GM19372 (cell line): ENCODE measurements around the gene TF.

ENCODE experiments used
- ATAC-seq: cut with Tn5 transposase; IDR thresholded peaks from one replicate; pipeline ENCODE4 v1.9.1; 2021; ENCODE audit warnings: mild to moderate bottlenecking, low read depth, moderate library complexity; ENCODE audit not compliant: unreplicated experiment

Gene TF

GRCh38 chr3:133803469-133803868 is 57.3 kb downstream of the TF start:
- ATAC-seq: no peak

DNA sequence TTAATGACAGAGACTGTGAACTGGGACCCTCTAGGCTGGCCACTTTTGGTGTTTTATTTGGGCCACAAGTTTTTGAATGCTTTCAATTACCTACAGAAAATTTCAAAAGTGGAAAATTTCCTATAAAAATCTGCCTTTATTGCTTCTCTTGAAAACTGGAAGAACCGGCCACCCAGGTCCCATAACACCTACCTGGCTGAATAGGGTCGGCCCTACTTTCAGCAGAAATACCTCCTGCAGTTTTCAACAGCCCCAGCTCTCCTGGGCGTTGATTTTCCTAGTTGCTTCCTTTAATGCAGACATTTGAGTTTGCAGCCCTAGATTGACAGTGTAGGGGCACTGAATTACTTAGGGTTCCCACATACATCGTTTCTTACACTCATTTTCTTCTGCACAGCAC is 58.7 kb downstream of the TF start:
- no peak for ATAC-seq

DNA sequence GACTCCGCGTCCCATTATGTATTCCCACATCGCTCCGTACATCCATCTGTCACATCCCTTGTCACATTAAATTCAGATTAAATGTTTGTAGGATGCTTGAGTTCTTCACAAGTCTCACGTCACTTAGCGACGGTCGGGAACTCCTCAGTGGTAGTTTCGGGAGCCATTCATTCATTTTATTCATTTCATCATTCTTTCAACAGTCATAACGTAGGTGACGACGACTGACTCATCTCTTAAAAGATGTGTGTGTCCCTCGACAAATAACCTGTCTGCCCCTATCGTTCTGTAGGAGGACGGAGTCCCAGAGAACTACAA is 59.1 kb downstream of the TF start:
- ATAC-seq: no peak

DNA sequence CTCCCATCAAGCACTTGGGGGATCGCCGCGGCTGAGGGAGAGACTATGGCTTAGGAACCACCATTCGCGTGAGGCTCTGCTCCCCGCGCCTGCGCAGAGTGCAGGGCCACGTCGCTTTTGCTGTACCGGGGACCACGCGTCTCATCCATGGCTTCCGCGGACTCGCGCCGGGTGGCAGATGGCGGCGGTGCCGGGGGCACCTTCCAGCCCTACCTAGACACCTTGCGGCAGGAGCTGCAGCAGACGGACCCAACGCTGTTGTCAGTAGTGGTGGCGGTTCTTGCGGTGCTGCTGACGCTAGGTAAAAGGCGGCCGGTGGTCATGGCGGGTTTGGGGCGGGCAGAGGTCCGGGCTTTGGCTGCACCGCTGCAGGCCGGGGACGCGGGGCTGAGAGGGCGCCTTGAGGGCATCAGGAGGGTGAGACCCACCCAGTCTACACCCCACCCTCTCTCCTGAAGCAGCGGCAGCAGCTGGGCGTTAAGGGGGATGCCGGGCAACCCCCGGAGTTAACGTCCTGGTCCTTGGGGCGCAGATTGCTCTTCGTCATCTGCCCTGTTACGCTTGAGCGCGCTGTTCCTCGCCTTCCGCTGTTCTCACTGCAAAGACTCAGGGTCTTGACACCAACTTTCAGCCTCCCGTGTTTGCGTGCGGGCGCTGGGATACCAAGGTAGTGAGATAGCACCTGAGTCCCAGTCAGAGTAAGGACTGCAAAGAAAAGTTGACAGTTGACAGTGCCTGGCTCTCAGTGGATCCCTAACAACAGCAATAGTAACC is 59.7 kb downstream of the TF start, which contains the start of gene SRPRB:
SRPRB (plus strand) TSS at position 114 of the 774 bp plus-strand sequence; CDS start at position 148, 34 bp downstream.
- peak; percentile 98 for ATAC-seq

DNA sequence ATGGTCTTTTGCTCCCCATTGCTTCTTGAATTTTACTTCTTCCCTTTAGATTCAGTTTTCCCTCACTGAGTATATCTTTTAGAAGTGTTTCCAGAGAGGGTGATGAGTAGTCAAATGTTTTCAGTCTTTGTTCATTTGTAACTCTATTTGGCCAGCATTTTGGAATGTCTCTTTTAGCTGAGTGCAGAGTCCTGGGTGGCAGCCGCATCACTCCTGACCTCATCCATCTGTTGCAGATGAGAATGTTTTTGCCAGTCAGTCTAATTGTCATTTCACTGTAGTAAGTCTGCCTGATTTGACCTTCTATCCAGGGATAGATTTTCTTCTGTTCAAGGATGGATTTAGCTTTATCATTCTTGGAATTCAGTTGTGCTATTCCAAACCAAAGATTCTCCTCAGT is 66.7 kb downstream of the TF start:
- no peak for ATAC-seq

GRCh38 chr3:133815386-133815785 is 69.2 kb downstream of the TF start:
- ATAC-seq: no peak

- ATAC-seq: no peak
These were observed 73.9 kb downstream of the TF start for GRCh38 chr3:133820129-133820528.

- ATAC-seq: no peak
These were observed 74.9 kb downstream of the TF start for GRCh38 chr3:133820889-133821675.

DNA sequence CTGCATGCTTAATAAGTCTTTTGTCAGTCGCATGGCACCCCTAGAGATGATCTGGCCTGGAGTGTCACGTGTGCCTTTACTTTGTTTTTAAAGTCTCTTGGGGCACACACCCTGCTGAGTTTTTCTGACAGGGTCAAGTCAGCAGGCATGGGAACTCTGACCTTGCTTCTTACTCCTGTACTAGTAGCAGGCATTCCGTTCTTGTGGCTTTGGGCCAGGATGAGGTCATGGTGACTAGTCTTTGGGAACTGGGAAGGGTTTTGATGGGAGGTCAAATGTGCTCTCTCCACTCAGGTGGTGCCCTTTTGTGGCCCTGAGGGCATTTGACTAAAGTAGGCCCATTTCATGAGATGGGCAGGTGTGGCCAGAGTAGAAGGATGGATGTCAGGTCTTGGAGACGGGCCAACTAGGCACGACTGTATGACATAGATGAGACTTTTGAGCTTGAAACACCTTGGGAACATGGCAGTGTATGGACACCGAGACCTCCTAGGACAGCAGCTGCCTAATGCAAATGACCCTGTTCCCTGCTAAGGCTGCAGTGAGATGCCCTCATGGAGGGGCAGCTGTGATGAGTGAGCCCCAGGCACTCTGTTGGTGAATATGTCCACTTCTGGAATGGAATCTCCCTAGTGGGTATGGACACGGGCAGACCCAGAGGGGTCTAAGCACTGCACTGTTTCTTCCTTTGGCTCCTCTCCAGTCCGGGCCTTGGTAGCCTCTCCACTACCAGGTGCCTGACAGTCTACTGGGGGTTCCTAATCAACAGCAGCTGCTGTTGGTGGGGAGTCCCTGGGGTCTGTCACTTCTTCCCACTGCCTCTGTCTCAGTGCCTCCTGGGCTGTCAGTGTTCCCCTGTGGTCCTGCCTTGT is 75.8 kb downstream of the TF start:
- no peak for ATAC-seq

DNA sequence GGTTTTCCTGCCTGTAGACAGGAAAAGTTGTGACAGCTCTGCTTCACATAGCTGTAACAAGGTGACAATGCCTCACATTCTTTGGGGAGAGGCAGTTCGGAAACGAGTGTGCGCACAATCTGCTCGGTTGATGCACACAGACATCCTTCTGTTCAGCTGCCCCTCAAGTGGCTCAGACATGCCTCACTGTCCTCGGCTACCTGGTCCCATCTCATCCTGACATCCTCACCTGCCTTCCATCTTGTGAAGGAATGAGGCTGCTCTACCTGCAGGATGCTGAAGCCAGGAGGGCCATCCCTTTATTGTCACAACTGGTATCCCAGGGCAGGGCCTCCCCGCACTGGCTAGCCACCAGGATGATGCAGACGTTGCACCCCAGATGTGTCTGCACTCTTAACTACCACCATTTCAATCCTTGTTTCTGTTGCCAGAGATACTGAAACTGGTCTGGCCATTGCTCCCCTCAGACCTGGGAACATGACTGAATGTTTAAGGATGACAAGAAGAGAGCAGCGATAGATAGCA is 78.8 kb downstream of the TF start:
- no peak for ATAC-seq

DNA sequence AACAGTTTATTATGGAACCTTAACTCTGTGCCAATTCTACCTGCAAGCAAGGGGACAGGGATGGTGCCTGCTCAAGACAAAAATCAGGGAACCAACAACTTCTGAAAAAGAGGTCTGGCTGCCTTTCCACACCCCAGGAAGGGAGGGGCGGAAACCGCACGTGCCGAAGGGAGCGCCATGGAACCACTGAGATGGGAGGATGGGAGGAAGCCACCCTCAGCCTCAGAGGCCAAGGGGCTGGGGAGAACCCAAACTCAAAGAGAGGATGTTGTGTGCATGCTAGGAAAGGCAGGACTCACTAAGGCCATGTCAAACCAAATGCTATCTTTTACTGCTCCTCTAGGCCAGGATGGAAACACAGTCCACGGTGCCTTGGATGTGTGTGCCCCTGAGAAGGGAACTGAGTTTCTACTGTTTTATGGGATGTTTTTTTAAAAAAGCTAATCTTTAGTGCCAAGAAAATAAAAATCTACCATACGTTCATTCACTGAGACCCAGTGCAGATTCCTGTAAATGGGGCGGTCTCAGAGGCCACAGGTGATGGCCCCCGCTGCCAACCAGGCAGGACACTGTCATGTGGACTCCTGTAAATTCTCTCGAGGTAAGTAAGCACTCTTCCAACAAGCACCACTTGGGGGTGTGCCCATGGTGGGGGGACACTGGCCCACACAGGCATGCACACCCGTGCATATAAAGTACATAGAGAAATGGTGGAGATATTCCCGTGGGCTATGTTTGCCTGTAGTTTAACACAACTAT is 80.0 kb downstream of the TF start:
- ATAC-seq: no peak

DNA sequence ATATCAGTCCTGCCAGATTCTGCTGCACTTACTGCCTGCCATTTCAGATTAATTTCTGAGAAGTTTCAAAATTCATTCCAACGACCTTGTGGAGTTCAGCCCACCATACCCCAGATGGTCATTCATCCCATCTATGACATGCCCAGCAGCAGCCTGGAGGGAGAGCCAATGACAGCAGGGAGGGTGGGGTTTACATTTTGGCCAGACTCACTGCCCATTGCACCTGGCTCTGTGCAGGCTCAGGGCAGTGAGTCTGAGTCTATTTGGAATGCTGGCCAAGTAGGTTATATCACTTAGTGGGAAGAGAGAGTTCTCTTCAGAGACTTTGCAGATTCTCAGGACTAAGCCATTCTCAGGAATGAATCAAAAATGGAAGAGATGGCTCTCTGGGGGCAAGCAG is 80.9 kb downstream of the TF start:
- ATAC-seq: no peak

DNA sequence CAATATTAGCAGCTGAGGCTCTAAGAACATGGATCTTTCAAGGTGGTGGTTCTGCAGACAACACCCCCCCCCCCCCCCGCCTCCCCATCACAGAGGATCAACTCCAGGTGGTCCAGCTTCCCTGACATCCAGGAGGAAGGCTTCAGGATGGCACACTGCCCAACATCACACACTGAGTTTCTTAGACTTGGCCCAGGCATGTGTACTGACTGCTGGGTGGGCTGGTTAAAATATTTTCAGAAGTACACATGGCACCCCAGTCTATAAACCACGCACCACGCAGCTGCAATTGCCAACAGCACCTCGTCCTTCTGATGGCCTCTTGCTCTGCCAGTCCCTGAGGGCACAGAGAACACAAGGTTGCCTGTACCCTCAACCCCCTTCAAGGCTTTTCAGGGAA is 81.5 kb downstream of the TF start:
- no peak for ATAC-seq

DNA sequence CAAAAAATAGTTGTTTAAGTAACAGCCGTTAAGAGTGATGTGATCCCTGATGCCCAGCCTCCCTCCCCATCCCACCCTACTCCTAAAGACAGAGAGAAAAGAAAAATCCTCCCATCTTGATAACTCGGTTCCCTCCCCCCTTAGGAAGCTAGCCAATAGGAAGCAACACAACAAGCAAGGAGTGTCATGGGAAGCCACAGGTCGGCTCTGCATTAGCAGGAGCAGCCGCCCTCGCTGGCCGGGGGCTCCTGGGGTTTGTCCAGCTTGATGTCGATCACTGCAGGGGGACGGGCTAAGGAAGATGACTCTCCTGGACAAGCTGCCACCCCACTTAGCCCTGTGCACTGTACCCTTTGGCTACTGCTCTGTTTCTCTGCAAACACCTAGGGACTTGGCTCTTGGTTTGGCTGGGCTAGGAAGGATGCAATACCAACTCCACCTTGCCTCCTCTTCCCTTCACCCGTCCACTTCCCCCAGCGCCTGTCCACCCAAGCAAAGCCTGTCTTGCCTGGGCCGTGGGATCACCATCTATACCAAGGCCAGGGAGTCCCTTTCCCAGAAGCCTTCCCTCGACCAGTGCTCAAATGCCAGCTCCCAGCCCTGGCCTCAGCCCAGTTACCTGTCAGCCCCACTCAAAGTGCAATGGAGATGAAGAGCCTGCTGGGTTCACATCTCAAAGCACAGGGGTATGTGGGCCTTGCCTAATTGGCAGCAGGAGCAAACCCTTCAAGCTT is 82.5 kb downstream of the TF start:
- no peak for ATAC-seq

GRCh38 chr3:133829310-133829707 is 83.1 kb downstream of the TF start:
- ATAC-seq: no peak

DNA sequence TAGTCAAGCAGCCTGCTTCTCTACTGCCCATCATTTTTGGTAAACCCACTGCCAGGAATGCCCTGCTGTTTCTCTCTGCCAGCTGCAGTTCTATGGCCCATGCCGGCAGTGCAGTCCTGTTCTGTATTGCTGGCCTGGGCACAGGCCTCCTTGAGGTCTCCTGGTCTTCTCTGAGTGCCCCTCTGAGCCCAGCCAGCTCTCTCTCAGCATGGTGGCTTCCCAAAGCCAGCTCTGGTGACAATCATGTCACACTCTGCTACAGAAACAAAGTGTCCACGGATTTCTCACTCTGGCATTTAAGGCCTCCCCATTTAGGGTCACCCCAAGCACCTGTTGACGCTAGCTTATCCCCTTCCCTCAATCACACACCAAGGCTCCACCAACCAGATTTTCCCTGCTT is 83.9 kb downstream of the TF start:
- ATAC-seq: no peak

- no peak for ATAC-seq
These were observed 86.0 kb downstream of the TF start for GRCh38 chr3:133831966-133832801.

- ATAC-seq: no peak
These were observed 86.6 kb downstream of the TF start for GRCh38 chr3:133832802-133833144.

DNA sequence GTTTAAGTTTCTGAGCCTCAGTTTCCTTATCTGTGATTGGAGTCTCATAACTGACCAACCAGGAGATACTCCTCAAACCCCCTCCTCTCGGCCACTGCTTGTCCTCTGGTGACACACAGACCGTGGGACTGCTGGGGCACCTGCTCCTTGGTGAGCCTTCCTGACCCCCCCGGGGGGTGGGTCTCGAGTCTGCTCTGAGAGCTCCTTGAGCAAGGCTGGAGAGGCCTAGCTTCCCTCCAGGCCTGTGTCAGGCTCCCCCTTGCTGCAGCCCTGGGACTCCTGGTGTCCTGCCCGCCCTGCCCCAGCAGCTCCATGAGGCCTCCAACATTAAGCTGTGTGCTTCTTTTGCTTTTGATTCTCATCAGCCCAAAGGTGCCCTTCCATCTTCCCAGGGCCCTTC is 87.1 kb downstream of the TF start:
- no peak for ATAC-seq
